ENCODE results near the gene ZNF432. TPM values are rescaled to one million over a fixed set of nuclear protein-coding genes. Genes with fewer than 3 reads are reported as not detected.

The ZNF432 gene
- total and polyA plus RNA-seq, 2 of the 13 experiments (the other 11 are each of a cell fraction or from before 2014, with no cell fraction given), result 4.1 to 8.7 TPM

DNA sequence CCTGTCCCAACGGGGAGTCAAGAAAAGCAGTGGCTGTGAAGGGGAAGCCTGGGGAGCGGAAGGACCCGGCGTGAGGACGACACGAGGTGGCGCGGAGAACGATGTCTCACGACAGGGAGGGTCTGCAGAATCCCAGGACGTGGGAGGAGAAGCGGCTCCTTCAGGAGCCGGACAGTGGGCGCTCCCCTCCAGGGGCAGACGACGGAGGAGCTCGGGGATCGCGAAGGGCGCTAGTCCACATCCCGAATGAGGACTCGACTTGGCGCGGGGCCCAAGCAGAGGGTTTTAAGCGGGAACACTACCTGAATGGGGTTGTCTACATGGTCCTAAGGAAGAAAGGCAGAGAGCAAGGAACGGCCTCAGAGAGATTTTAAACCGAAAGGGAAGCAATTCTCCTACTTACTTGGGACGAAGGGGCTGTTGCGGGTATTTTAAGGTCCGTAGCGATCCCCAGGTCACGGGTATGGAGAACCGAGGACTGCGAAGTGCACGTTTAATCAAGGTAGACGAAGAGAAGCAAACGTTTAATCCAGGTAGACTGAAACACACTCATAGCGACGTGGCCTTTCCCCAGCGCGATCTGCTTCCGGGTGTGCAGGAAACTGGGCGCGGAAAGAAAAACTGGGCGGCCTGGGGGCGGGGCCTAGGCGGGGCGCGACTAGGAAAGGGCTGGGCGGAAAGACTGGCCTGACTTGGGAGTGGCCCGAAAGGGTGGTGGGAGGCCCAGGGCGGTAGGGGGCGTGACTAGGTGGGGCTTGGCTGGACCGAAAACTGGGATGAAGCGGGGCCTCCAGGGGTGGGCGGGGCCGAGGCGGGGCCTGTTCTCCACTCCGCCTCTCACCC, 46.8 kb upstream of the ZNF432 start, which contains the start of gene ZNF841 (continued):
- TF ChIP-seq FOXC1 (CRISPR knock-in tag; IDR thresholded peaks at IDR 0.05; ENCODE audit: borderline replicate concordance), result no peak
- TF ChIP-seq, protein P1, sequence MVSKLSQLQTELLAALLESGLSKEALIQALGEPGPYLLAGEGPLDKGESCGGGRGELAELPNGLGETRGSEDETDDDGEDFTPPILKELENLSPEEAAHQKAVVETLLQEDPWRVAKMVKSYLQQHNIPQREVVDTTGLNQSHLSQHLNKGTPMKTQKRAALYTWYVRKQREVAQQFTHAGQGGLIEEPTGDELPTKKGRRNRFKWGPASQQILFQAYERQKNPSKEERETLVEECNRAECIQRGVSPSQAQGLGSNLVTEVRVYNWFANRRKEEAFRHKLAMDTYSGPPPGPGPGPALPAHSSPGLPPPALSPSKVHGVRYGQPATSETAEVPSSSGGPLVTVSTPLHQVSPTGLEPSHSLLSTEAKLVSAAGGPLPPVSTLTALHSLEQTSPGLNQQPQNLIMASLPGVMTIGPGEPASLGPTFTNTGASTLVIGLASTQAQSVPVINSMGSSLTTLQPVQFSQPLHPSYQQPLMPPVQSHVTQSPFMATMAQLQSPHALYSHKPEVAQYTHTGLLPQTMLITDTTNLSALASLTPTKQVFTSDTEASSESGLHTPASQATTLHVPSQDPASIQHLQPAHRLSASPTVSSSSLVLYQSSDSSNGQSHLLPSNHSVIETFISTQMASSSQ (IDR thresholded peaks at IDR 0.05; ENCODE audit: low read depth), result no peak
- TF ChIP-seq, protein P1 (CRISPR knock-in tag; IDR thresholded peaks at IDR 0.05; ENCODE audit: borderline replicate concordance), result no peak
- TF ChIP-seq ZKSCAN5 (CRISPR knock-in tag; IDR thresholded peaks at IDR 0.05), result no peak
- TF ChIP-seq ATF7-NPFF (CRISPR knock-in tag; IDR thresholded peaks at IDR 0.05; ENCODE audit: low read depth), result no peak
- 0 out of 2 replicates have a peak, but pooled peaks have one; percentile 24 for TF ChIP-seq ZNF772 (CRISPR knock-in tag; IDR thresholded peaks at IDR 0.05)
- no peak for TF ChIP-seq ZNF317 (CRISPR knock-in tag; IDR thresholded peaks at IDR 0.05)
- no peak for TF ChIP-seq FIP1L1 (IDR thresholded peaks at IDR 0.05; ENCODE audit: borderline replicate concordance, insufficient read depth, low read depth, low read length)
- TF ChIP-seq SAFB2 (CRISPR knock-in tag; IDR thresholded peaks at IDR 0.05; ENCODE audit: borderline replicate concordance, low read depth), result no peak
- TF ChIP-seq TBP (CRISPR knock-in tag; IDR thresholded peaks at IDR 0.05), result no peak
- TF ChIP-seq MTF2 (CRISPR knock-in tag; IDR thresholded peaks at IDR 0.05; ENCODE audit: borderline replicate concordance), result no peak
- peak; percentile 82; the same call in 1 of the 2 replicates for TF ChIP-seq ZFP90 (CRISPR knock-in tag; IDR thresholded peaks at IDR 0.05; ENCODE audit: borderline replicate concordance)
- TF ChIP-seq, protein P2, sequence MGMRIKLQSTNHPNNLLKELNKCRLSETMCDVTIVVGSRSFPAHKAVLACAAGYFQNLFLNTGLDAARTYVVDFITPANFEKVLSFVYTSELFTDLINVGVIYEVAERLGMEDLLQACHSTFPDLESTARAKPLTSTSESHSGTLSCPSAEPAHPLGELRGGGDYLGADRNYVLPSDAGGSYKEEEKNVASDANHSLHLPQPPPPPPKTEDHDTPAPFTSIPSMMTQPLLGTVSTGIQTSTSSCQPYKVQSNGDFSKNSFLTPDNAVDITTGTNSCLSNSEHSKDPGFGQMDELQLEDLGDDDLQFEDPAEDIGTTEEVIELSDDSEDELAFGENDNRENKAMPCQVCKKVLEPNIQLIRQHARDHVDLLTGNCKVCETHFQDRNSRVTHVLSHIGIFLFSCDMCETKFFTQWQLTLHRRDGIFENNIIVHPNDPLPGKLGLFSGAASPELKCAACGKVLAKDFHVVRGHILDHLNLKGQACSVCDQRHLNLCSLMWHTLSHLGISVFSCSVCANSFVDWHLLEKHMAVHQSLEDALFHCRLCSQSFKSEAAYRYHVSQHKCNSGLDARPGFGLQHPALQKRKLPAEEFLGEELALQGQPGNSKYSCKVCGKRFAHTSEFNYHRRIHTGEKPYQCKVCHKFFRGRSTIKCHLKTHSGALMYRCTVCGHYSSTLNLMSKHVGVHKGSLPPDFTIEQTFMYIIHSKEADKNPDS (CRISPR knock-in tag; IDR thresholded peaks at IDR 0.05), result no peak
- no peak for TF ChIP-seq MATR3 (CRISPR knock-in tag; IDR thresholded peaks at IDR 0.05)
- no peak for TF ChIP-seq ZNF773 (CRISPR knock-in tag; IDR thresholded peaks at IDR 0.05; ENCODE audit: borderline replicate concordance)
- TF ChIP-seq ZNF549 (CRISPR knock-in tag; IDR thresholded peaks at IDR 0.05), result no peak
- TF ChIP-seq, protein P3, sequence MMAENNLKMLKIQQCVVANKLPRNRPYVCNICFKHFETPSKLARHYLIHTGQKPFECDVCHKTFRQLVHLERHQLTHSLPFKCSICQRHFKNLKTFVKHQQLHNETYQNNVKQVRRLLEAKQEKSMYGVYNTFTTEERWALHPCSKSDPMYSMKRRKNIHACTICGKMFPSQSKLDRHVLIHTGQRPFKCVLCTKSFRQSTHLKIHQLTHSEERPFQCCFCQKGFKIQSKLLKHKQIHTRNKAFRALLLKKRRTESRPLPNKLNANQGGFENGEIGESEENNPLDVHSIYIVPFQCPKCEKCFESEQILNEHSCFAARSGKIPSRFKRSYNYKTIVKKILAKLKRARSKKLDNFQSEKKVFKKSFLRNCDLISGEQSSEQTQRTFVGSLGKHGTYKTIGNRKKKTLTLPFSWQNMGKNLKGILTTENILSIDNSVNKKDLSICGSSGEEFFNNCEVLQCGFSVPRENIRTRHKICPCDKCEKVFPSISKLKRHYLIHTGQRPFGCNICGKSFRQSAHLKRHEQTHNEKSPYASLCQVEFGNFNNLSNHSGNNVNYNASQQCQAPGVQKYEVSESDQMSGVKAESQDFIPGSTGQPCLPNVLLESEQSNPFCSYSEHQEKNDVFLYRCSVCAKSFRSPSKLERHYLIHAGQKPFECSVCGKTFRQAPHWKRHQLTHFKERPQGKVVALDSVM (CRISPR knock-in tag; IDR thresholded peaks at IDR 0.05), result no peak
- TF ChIP-seq NRL (CRISPR knock-in tag; IDR thresholded peaks at IDR 0.05; ENCODE audit: borderline replicate concordance), result no peak
- no peak for TF ChIP-seq RELA (CRISPR knock-in tag; IDR thresholded peaks at IDR 0.05)
- no peak for TF ChIP-seq RARA (CRISPR knock-in tag; IDR thresholded peaks at IDR 0.05)
- peak; percentile 95 for TF ChIP-seq SAP130 (CRISPR knock-in tag; IDR thresholded peaks at IDR 0.05; ENCODE audit: low read depth)
- TF ChIP-seq SMC3 (IDR thresholded peaks at IDR 0.05; ENCODE audit: low read length), result no peak
